ENCODE data around the gene DHDH.

DHDH gene

DNA sequence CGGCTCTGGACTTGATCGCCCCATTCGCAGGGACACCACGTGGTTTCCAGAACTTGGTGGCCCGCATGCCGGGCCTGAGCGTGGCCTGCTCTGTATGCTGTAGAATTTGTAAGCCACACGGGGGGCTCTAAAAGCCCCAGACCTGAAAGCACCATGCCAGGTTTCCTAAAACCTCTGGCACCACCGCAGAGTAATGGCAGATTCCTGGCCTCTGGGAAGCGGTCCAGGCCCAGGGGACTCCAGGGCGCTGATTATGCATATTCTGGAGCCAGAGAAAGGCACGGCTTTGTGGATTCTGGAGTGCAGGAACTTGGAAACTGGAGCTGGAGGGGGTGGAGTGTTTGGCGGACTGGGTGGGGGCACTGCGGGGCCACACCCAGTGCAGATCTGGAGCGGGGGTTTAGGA, 35.3 kb downstream of the DHDH start:
- no peak for DNase-seq

DNA sequence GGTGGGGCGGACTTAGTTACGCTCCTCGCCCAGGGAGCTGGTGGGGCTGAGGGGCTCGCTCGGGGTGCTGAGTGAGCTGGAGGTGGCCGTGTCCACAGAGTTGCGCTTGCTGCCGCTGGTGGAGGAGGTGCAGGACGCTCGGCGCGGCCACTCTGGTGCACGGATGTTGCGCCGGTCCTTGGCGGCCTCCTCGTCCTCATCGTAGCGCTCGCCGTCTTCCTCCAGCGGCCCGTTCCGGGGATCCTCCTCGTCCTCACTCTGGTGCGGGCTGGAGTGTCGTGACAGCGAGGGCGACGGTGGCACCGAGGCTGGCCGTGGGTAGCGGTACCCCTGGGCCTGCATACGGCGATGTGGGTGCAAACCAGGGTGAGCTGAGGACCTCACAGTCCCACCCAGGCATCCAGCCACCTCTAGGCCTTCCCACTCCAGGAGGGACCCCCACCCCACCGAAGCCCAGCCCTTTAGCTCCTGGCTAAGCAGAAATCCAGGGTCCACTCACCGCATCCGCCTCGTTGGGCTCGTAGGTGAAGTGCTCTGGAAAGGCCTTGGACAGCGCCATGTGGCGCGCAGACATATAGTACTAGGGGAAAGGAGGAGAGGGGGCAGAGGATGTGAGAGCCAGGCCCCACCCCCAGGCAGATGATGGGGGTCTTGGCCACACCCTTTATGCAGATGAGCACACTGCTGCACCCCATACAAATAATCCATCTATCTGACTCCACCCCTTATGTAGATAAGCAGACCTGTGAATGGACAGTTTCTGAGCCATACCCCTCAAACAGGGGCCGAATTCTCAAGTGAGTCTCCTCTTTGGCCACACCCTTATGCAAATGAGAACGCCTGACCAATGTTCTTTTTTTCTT, 36.0 kb downstream of the DHDH start:
- DNase-seq, result no peak

DNA sequence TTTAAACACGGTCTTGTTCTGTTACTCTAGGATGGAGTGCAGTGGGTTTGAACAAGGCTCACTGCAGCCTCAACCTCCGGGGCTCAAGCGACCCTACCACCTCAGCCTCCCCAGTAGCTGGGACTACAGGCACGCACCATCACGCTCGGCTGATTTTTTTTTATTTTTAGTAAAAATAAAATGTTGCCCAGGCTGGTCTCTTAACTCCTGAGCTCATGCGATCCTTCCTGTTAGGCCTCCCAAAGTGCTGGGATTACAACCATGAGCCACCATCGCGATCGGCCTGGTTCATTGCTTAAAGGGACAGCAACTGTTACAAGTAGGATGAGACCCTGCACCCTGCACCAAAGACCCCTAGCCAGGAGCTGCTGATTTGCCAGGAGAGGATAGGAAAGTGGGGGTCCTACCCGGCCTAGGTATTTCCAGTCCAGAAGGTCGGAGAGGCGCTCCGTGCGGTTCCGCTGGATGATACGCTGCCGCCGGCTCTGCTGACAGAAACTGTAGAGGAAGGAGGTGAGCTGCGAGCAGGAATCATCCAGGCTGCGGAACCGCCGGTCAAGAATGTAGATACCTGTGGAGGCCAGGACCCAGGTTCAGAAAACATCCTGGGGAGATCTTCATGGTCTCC, 36.8 kb downstream of the DHDH start:
- DNase-seq, result no peak

DNA sequence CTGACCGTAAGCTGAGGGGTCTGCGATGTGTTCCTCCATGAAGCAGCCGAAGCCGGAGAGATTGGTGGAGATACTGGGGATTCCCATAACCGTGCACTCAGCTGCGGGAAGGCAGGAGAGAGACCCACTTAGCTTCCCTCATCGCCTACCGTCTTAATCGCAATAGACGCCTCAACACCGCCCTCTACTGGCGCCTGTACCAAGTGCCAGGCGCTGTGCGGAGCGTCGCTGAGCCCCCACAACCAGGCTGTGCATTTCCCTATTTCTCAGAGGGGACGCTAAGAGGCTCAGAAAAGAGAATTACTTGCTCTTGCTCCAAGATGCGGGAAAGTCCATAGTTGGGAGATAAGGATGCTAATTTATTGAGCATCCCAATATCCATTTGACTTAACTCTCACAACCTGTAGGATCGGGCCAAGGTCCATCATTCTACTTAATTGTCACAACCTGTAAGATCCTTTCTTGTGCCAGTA, 37.5 kb downstream of the DHDH start:
- DNase-seq, result peak; percentile 51

DNA sequence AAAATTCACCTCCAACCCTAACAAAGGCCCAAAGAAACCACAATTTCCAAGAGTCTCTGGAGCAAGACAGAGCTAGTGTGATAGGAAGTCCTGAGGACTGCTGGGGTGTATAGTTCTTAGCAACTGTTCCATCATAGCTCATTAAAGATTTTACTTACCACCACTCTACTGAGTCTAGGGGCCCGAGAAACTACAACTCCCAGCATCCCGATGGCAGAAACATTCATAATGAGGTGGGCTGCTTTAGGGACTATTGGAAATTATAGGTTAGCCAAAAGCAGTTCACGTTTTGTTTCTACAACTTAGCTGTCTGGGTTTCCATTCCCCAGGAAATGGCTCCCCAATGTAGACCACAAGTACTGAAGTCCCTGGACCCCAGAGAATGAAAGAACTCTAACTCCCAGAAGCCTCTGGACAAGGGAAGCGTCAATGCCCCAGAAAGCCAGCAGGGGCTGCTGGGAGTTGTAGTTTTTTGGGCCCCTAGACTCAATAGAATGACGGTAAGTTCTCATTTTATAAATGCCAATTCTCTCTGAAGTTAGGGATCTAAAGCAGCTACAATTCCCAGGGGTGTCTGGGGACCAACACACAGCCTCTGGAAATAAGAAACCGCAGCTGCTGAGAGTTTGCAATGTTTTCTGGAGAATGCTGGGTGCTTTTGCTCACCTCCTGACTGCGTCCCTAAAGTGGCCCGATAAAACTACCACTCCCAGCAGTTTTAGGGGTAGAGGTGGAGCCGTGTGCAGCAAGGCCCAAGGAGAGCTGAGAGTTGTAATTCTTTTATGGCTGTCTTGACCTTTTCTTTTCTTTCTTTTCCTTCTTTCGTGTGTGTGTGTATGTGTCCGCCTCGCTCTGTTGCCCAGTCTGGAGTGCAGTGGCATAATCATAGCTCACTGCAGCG, 42.7 kb downstream of the DHDH start:
- DNase-seq, result no peak

DNA sequence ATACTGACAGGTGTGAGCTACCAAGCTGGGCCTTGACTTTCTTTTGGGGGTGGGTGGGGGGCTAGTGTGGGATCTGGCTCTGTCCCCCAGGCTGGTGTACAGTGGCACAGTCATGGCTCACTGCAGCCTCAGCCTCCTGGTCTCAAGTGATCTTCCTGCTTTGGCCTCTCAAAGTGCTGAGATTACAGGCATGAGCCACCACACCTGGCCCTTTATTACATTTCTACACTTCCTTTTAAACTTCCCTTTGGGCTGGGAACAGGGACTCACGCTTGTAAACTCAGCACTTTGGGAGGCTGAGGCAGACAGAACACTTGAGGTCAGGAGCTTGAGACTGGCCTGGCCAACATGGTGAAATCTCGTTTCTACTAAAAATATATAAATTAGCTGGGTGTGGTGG, 43.6 kb downstream of the DHDH start:
- DNase-seq, result no peak

DNA sequence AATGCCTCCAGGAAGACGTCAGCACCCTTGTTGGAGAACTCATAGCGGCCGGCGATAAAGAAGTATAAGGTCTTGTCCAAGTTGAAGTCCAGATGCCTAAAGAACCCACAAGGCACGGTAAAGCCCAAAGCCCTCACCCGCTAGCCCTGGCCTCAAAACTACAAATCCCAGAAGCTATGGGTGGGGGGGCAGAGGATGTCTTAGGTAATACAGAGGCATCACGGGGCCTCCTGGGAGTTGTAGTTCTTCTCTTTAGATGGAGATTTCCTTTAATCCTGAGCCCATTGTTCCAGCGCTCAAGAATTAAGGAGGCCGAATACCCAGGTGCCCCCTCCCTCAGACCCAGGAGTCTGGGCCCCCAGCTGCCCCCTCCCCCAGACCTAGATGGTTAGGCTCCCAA, 48.8 kb downstream of the DHDH start:
- no peak for DNase-seq

DNA sequence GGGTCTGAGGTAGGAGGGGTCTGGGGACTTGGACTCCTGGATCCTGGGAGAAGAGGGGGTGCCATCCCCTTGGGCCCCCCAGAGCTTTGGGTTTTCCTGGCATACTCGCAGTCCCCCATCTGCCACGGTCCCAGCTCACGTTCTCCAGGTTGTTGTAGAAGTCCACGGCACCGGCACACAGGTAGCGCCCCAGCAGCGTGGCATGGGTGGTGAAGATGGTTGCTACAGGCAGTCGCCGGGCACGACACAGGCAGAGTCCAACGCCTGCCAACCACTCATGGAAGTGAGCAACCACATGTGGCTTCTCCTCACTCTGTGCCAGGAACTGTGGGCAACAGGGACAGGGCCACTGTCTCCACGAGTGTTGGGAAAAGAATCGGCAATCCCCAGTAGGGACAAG, 52.2 kb downstream of the DHDH start:
- no peak for DNase-seq

DNA sequence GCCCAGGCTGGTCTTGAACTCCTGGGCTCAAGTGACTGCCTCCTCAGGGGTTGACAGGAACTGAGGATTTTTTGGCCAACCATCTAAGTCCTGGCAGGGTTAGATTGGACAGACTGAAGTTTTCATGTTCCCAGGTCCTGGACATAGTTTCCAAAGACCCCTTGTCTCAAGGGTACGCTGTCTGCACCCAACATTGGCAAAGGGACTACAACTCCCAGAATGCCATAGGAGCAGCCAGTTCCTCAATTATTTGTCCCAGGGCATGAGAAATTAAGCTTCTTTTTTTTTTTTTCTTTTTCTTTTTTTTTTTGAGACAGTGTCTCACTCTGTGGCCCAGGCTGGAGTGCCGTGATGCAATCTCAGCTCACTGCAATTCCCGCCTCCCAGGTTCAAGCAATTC, 52.7 kb downstream of the DHDH start:
- no peak for DNase-seq

DNA sequence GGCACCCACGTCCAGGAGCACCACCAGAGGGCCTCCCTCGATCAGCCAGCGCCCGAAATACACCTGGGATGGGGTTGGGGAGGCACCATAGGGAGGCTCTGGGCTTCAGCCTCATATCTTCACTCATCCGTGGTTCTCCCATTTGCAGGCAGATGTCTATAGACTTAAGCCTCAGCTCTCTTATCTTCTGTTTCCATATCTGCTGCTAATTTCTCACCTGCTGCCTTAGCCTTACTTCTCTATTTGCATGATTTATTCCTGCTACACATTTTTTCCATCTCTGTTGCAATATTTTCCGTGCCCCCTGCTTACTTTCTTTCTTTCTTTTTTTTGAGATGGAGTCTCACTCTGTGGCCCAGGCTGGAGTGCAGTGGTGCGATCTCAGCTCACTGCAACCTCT, 53.8 kb downstream of the DHDH start:
- DNase-seq, result no peak

DNA sequence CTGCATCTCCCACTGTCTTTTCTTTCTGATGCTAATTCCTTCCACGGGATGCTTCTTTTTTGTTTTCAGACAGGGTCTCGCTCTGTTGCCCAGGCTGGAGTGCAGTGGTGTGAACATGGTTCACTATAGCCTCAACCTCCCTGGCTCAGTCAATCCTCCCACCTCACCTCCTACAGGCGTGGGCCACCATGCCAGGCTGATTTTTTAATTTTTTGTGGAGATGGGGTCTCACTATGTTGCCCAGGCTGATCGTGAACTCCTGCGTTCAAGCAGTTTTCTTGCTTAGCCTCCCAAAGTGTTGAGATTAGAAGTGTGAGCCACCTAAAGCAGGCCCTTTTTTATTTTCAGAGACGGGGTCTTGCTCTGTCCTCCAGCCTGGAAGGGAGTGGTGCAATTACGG, 54.8 kb downstream of the DHDH start:
- no peak for DNase-seq

DNA sequence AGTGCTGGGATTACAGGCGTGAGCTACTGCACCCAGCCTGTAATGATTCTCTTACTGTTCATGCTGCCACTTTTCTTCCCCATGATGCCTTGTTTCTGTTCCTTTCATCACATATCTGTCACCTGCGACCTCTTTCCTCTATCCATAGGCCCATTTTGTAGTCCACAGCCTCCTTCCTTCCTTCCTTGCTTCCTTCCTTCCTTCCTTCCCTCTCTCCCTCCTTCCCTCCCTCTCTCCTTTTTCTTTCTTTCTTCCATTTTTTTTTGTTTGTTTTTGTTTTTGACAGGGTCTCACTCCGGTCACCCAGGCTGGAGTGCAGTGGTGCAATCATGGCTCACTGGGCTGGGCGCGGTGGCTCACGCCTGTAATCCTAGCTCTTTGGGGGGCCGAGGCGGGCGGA, 55.4 kb downstream of the DHDH start:
- DNase-seq, result no peak

DNA sequence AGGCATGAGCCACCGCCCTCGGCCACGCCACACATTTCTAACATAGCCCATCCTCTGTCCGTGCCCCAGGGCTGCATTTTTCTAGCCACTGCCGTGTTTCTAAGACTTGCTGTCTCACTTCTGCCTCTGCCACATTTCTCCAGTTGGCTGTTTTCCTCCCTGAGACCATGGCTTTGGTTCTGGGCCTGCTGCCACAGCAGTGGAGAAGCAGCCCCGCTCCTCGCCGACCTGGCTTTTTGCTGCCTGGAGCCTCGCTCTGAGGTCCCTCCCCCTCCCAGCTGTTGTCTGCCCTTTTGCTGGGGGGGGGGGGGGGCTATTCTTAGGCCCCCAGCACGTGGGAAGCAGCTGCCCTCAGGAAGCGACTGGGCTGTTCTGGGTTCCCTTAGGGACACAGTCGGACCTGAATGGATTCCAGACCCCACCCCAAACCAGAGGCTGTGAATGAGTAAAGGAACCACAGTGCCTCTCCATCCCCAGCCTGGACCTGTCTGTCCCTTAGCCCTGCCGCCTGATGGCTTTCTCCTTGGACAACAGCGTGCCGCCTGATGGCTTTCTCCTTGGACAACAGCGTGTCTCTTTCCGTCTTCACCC, 56.3 kb downstream of the DHDH start:
- DNase-seq, result no peak

DNA sequence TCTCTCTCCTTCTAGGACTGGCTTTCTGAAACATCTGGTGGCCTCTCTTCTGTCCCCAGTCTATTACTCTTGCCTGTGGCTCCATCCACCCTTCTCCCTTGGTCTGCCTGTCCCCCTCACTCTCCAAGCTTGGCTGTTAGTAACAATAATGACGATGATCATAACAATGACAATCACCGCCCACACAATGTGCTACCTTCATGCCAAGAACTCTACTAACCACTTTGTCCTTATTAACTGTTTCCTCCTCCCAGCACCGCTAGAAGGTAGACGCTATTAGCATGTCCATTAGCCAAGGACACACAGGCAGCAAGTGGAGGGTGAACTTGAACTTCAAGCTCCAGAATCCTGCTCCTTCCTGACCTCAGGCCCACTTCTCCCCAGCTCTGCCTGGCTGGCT, 56.9 kb downstream of the DHDH start:
- no peak for DNase-seq

DNA sequence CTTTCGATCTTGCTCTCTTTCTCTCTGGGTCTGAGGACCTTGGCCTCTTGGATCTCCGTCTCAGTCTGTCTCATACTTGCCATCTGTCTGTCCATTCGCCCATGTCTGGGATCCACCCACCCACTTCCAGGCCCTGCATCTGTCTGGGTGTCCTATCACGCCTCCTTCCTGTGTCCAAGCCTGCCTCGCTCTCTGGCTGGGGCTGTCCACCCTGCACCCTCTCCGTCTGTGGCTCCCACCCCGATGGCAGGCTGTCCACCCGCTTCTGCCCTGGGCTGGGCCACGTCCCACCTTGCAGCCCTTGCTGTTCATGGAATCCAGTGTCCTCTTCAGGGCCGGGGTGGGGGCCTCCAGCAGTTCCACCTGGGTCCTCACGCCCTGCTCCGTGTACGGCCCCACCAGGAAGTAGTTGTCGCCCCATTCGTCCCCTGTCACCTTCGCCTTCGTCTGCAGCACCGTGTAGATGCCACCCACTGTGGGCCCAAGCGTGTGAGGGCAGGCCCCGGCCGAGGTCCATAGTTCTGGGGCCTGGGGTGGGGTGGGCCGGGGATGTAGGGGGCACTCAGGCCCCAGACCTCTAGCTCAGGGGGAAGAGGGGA, 57.6 kb downstream of the DHDH start:
- no peak for DNase-seq

DNA sequence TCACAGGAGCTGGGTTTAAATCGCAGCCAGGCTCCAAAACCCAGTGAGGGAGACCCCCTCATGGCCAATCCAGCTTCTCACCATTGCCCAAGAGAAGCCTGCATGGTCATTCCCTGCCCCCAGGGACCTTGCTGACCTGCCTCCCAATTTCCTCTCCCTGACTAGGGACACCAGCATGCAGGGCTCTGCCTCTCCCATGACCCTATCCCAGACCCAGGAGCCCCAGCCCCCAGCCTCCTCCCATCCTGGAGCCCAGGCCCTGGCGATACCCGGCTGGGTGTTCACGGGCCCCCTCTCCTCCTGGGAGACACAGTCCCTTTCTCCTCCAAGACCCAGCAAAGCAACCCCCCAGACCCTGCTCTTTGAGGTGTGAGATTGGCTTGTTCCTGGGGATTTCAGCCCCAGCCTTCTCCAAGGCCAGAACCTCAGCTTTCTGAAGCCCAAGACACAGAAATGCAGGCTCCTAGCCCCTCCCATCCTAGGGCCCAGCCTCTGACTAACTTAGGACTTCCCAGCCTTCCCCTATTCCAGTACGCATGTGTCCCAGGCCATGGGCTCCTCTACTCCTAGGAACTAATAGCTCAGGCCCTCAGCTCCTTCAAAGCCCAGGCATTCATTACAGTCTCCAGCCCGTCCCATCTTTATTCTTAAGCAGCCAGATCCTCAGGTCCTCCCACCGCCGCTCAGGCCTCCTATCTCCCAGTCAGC, 58.5 kb downstream of the DHDH start:
- DNase-seq, result no peak

DNA sequence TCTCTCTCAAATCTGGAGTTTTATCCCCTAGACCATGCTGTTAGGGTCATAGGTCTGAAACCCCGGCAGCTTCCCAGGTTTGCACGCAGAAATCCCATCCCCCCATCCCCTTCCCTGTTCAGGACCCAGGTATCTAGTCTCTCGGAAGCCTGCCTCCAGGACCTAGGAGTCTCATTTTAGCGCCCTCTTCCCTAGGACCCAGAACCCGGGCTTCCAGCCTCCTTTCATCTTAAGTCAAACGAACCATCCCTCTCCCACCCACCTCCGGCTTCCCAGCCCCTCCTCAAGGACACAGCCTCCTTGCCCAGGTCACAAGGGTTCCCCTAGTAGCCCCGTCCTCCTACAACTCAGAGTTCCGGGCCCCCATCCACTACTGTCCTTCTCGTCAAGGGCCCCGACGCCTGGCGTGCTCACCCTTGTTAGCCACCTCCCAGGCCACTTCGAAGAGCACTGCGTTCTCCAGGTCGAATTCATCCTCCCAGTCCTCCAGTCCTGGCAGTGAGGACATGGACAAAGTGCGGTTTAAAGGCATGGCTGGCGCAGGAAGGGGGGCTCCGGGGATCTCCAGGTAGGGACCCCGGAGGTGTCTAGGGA, 59.2 kb downstream of the DHDH start:
- DNase-seq, result no peak

DNA sequence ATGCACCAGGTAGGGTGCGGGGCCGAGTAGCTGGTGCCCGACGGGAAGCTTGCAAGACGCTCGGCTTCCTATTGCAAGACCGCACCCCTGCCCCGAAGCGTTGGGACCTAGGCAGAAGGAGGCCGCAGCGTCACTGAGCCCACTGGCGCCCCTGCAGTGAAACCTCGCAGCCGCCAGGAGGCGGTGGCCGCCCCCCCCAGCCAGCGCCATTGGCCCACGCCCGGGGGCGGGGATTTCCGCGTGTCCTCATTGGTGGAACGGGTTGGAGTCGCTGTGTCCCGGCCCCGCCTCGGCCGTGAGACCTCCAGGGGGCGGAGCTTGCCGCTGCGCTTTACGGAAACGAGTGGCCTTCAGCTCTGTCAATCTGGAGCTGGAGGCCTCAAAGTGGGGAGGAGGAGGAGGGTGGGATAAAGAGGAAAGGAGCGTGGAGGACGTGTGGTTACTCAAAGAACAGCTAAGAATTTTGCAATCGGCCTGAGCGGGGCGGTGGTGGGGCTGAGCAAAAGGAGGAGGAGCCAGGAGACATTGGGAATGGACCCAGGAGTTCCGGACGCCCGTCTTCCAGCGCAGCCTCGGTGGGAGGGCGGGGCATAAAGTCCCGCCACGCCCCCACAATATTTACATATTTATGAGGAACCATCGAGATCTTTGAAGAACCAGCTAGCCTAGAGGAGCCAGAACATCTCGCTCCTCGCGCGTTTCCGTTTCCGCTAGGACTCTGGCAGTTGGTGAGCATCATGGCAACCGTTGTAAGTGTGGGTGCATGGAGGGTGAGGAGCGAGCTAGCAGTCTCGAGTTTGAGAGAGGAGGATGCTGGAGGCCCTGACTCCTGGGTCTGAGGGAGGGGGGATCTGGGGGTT, 59.9 kb downstream of the DHDH start, which contains the start of the genes GYS1 and RUVBL2:
TSS of gene GYS1 (minus strand) at position 135 of the 860 bp plus-strand sequence. CDS start 197 bp downstream, outside the sequence.
TSS of gene RUVBL2 (plus strand) at position 713 of the 860 bp plus-strand sequence. CDS start at position 738, 25 bp downstream.
- DNase-seq, result peak; percentile 98

DNA sequence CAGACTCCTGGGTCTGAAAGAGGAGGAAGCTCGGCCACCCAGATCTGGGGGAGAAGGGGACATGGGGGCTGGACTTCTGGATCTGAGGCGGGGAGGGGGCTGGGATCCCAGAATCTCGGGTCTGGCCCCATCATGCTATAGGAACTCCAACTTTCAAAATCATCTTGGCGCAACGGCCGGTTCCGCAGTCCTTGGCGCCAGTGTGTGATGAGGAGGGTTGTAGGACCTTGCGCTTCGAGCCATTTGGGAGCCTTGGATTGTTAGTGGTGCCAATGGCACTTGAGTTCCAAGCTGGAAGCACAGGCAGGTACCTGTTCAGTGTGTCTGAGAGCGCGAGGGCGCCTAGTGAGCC, 60.5 kb downstream of the DHDH start:
- no peak for DNase-seq

Measured in NCI-H526 treated with DMSO at 0.1 percent for 48 hours (cell line).